Adrenal gland (tissue), 5 donors: ENCODE data around the gene PARP11.

Experiments
- POLR2A ChIP-seq, 2 donors: fragments of 450-650 bp; IDR thresholded peaks; one replicate each; pipeline ENCODE4 v1.6.1; 2017; ENCODE audit warnings: antibody characterized with exemption in 2 of 2, mild to moderate bottlenecking in 2 of 2, moderate library complexity in 1 of 2
- TF ChIP-seq, protein P1 (sequence below), 6 experiments: fragments of 450-650 bp in 4 of 6; fragments of 200-600 bp in 2 of 6; sonication (generic) in 1 of 6; IDR thresholded peaks; 1 replicate in 5 of 6; 2 replicates in 1 of 6; pipeline versions ENCODE4 v1.5.1 to v1.8.0; 2016 to 2021; ENCODE audit warnings: antibody characterized with exemption in 6 of 6, mild to moderate bottlenecking in 2 of 6, moderate library complexity in 1 of 6
- donor health status: DM: no; HTN: no; CAD: no.

DNA sequence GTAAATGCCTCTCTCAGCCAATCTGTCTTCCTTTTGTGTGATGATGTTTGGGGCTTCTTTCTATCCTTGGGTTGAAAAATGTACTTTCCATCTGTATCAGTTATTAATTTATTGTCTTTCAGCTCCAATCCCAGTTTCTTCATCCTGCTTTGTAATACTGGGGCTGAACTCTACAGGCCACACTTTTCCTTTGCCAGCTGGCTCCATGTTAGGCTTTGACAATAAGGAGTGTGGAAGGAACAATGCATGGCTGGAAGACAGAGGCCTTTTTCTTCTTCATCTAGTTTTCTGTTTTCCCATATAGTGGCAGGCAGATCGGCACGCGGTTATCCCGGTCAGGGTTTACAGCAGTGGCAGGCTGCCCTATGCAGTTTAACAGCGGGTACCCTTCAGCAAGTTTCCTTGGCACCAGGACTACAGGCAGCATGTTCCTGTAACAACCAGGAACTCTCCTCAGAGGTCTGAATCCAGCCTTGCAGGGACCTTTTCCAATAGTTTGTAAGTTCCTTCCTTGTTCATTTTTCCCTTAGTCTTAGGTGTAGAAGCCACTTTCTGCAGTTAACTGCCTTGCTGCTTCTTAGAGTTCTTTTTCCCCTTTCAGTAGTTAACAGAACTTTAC is 81.8 kb downstream of the PARP11 start:
- TF ChIP-seq, protein P1, sequence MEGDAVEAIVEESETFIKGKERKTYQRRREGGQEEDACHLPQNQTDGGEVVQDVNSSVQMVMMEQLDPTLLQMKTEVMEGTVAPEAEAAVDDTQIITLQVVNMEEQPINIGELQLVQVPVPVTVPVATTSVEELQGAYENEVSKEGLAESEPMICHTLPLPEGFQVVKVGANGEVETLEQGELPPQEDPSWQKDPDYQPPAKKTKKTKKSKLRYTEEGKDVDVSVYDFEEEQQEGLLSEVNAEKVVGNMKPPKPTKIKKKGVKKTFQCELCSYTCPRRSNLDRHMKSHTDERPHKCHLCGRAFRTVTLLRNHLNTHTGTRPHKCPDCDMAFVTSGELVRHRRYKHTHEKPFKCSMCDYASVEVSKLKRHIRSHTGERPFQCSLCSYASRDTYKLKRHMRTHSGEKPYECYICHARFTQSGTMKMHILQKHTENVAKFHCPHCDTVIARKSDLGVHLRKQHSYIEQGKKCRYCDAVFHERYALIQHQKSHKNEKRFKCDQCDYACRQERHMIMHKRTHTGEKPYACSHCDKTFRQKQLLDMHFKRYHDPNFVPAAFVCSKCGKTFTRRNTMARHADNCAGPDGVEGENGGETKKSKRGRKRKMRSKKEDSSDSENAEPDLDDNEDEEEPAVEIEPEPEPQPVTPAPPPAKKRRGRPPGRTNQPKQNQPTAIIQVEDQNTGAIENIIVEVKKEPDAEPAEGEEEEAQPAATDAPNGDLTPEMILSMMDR (IDR thresholded peaks at IDR 0.05): no peak
- TF ChIP-seq POLR2A (IDR thresholded peaks at IDR 0.05): no peak
